Activated CD4-positive, CD25-positive, alpha-beta regulatory T cell treated with anti-CD3 and anti-CD28 coated beads, Interleukin-2, amount 50 U/mL, for 72 hours (primary cell): ENCODE data around the gene KCNT1.

Experiments
- DNase-seq: peaks from one replicate; pipeline ENCODE4 v3.0.0; 2021

KCNT1 gene

DNA sequence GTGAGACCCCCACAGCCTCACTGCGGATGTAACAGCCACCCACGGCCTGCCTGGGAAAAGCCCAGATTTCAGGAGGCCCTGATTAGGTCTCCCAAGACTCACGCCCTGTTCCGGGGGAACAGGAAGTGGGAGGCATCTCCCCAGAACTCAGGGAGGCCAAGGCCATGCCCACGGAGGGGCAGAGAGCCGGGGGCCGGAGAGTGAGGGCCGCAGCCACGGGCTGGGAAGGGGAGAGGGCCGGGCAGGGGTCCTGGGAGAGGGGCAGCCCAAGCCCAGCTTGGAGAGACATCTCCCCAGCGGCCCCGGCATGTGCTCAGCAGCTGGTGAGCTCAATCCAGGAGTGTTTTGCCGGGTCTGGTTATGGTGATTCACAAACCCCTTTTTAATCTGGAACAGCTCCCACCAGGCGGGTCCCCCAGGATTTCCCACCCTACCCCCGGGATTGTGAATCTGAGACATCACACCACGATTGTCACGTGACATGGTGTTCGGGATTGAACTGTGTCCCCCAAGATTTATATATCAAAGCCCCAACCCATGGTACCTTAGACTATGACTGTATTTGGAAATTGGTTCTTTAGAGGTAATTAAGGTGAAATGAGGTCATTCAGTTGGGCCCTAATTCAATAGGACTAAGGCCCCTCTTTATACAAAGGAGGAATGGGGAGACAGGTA is 26.6 kb downstream of the KCNT1 start:
- DNase-seq = no peak

DNA sequence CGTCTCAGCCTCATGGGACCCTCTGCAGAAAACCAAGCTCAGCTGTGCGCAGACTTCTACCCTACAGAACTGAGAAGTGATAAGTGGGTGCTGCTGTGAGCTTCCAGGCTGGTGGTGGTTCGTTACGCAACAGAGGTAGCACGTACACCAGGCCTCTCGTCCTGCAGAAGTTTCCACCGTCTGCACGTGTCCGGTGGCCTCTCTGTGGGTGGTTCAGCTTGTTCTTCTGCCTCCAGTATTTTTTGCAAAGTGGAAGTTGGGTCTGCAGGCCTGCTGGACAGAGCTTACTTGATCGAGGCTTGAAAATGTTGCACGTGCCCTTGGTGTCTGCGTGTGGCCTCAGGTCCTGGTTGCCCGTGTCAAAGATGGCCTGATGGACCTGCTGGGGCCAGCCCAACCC is 27.5 kb downstream of the KCNT1 start:
- DNase-seq = no peak

DNA sequence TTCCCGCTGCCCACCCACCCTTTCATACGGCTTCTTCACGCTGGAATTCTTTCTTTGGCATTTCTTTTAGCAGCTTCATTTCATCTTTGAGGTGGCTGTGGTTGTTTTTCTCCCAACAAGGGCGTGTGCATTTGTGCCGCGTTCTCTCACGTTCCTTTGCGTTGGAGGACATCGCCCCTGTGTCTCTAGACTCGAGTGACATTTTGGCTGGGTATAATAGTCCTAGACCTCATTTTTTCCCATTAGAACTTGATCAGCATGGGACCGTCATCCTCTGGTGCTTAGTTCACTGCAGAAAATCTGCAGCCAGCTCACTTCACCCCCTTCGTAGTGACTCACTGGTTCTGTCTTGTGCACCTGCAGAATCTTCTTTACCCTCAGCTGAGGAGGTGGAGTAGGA is 29.5 kb downstream of the KCNT1 start:
- no peak for DNase-seq

DNA sequence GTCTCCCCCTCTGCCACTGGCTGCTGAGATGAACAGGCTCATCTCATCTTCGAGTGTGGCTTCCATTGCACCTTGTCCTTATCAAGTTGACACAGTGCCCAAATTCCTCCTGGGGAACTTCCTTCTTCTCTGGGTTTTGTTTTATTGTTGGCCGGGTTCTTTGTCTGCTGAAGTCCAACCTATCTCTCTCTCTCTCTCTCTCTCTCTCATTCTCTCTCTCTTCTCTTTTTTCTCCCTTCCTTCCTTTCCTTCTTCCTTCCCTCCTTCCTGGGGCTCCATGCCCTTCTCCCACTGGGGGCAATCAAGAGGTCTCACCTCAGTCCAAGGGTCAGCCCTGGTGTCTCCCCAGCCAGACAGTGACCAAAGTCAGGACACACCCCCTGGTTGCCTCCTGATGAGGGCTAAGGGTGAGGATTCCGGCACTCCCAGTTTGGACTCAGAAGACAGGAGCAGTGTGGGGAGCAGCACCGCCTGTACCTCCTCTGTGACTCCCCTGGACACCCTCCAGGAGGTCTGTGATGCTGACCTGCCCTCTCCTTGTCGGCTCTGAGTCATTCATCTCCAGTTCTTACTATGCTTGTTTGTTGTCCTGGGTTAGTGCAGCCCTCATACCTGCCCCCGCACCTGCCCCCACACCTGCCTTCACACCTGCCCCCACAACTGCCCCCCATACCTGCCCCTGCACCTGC is 30.7 kb downstream of the KCNT1 start:
- DNase-seq = no peak

DNA sequence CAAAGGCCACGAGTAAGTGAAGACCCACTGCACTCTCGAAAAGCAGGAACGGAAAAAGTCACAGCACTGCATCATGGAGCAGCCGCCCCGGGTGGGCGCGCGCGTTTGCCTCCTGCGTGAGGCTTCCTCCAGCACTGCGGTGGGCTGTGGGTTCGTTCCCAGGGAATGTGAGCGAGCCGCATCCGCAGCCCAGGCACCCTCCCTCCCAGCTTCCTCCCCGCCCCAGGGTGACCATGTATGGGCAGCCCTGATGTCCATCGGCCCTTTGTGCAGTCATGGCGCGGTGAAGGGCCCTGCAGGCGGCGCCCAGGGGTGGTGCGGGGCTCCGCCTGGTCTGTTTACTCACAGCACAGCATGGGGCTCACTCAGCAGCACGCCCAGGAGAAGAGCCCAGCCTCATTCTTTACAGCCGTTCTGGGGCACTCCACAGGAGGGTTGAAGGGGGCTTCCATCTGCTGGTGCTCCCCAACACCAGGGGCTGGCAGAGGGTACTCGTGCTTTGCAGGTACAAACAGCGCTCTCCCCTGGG is 32.7 kb downstream of the KCNT1 start:
- no peak for DNase-seq

DNA sequence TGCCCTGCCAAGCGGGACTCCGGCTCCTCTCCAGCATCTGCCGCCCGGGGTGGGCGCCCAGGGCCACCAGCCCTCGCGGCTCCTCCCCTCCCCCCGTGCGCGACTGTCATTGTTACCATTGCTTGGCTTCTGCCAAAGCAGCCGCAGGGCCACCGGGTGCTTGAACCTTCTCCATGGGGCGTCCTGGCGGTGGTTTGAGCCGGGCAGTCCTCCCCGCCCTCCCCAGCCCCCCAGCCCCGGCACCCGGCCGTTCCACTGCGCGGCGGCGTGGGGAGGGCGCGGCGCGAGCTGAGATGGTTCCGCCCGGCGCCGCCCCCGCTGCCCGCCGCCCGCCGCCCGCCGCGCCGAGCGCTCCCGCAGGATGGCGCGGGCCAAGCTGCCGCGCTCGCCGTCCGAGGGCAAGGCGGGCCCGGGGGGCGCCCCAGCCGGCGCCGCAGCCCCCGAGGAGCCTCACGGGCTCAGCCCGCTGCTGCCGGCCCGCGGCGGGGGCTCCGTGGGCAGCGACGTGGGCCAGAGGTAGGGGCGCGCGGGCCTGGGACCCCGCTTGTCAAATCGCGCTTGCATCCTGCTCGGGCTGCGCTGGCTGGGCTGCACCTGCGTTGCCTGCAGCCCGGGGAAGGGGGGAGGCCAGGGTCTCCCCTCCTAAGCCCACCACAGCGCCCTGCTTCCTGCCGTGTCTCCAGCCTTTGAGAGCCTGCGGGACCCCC is 34.4 kb downstream of the KCNT1 start:
- no peak for DNase-seq

DNA sequence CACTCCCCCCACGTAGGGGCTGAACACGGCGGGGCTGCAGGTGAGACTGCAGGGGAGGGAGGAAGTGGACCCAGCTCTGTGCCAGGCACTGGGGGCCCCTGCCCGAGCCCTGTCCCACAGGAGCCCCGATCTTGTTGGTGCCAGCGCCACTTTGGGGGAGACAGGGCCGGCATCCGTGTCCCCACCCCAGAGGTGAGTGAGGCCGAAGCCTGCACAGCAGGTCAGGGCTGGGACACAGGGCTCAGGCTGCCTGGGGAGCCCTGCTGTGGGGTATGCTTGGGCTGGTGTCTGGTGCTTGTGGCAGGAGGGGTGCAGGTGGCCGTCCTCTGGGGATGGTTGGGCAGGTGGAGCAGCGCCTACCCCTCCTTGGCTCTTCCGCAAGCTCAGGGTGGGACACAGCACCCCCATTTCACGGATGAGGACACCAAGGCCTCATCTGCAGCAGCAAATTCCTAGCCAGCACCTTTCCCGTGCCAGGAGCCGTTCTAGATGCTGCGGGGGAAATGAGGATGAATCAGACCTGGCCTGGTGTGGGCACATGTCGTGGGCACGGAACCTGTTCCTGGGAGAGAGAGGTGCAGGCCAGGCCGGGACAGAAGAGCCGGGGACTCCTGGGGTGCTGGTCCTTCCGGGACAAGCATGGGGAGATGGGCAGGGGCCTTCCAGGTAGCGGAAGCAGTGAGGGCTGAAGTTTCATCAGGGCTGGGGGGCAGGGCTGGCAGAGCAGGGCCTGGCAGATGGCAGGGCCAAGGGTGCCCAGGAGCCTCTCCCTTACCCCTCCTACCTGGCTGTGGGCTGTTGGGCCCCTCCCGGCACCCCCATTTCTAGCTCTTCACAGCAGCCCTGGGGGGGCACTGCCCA is 35.2 kb downstream of the KCNT1 start:
- DNase-seq = no peak

DNA sequence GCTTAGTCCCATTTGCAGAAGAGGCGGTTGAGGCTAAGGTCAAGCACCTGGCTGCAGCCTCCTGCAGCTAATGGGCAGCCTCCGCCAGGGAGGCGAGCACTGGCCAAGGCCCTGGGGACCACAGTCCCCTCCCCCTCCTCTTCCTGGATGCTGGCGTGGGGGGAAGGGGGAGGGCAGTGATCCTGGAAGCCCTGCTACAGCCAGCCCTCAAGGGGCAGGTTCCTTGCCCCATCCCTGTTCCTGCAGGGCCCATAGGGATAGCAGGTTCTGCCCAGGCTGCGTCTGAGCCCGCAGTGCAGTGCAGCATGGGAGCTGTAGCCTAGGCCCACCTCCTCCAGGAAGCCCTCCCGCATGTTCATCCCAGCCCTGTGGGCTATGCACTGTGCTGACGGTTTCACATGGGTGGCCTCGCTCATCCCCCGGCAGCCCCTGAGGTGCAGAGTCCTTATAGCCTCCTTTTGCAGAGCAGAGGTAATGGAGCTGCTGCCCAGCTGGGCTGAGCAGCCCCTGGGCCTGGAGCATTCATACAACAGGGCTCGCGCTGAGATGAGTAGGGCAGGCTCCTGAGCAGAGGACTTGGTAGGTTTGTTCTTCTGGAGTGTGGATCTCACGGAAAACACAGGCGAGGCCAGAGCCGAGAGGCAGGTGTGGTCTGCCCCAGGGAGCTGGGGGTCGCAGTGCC is 36.0 kb downstream of the KCNT1 start:
- no peak for DNase-seq

DNA sequence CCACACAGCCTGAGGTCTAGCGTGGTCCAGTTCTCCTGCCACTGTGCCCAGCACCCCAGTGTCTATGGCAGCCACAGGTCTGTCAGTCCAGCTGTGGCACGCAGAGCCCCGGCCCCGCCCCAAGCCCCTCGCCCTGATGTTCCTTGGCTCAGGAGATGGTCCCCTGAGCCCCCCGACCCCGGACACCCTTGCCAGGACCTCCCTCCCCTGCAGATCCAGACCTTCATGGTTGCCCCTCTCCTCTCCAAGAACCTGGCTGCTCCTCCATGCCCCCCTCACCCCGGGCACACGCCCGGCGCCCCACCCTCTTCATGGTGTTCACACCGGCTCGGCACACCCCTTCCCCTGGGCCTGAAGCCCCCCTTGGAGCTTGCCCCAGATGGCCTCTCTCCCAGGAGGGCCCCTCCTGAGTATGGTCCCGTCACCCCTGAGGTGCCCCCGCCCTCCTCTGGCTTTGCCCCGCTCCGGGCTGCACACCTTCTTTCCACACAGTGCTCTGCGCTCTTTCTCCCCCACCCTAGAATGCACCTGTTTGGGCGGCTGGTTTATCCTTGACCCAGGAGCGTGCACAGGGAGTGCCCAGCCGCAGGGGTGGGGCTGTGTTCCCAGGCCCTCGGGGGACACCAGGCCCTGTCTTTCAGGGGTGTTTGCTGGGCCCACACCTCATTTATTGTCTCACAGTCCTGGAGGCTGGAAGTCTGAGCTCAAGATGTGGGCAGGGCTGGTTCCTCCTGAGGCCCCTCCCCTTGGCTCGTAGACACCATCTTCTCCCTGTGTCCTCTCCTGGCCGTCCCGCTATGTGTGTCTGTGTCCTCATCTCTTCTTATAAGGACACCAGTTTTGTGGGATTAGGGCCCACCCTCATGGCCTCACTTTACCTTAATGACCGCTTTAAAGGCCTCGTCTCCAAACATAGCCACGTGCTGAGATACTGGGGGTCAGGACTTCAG is 37.6 kb downstream of the KCNT1 start:
- no peak for DNase-seq

DNA sequence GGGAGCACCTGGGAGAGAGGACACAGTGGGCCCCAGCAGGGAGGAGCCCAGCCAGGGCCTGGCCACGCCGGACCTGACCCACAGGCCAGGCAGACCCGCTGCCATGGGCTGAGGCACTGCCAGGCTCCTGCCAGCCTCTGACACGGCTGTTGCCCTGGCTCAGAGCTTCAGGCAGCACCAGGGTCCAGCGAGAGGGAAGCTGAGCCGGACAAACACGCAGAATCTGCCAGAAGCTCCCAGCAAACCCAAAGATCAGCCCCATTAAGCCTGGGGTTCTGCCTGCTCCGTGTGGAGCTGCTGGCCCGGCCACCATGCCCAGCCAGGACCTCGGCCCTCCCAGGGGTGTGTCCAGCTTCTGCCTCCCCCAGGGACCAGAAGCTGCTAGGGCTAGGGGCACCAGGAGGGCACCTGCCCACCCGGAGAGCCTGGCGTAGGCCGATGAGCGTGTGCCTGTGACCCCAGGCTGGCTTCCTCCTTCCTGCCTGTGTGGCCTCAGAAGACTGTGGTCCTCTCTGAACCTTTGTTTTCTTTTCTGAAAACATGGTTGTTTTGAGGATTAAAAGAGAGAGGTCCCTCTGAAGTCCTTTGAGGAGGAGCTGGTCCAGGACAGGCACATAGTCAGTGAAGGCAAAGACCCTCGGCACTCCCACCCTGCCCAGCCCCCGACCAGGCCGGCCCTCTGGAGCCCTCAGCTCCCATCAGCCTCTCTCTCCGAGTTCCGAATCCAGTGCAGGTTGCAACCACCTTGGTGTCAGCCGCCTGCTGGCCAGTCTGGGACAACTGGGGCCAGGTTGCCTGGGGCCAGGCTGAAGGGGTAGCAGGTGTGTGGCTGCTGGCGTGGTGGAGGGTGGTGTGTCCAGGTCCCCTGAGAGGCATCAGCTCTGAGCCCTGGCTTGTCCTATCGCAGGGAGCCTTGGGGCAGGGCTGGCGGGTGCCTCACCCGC is 39.6 kb downstream of the KCNT1 start:
- DNase-seq = no peak

DNA sequence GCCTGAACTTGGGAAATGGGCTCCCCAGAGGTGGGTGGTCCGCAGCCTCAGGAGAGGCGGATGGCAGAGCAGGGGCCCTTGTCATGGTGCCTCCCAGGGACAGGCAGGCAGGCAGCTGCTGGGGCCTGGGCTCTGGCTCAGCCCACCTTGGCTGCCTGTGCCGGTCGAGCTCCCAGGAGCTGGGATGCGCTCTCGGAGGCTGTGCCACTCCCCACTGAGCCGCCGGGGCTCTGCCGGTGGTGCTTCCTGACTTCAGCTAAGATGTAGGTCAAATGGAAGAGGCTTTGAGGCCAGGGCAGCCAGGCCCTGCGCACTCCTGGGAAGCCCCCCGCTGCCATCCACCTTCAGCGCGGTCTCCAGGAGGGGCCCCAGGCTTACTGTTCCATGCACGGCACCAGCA is 41.0 kb downstream of the KCNT1 start:
- no peak for DNase-seq

DNA sequence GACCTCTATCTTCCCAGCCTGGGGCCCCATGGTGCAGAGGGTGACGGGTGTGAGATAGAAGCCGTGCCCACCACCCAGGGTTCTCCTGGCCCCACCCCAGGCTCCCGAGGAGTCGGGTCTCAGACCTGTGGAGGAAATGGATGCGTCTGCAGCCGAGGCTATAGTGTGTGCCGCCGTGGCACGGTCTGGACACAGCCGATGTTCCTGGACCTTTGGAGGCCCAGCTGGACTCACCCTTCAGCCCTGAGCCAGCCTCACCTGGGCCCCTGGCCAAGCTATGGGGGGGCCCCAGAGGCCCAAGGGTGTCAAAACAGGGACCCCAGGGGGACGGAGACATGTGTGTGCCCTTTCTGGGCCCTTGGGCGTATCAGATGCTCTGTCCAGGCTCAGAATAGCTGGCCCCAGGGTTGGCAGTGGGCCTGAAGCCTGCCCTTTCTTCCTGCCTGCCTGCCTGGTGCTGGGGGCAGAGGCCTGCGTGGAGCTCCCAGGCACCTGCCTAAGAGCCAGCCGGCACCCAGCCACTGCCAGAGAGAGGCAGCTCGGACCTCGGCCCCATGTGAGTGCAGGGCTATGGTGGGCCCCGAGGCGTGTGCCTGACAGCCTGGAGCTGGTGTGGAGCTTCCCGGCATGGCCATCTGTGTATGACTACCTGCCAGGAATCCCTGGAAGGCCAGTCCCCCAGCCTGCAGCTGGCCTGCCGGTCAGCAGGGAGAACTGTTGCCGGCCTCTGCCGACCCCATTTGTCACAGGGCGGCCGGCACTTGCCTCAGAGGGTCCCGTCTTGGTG is 41.8 kb downstream of the KCNT1 start:
- DNase-seq = no peak

DNA sequence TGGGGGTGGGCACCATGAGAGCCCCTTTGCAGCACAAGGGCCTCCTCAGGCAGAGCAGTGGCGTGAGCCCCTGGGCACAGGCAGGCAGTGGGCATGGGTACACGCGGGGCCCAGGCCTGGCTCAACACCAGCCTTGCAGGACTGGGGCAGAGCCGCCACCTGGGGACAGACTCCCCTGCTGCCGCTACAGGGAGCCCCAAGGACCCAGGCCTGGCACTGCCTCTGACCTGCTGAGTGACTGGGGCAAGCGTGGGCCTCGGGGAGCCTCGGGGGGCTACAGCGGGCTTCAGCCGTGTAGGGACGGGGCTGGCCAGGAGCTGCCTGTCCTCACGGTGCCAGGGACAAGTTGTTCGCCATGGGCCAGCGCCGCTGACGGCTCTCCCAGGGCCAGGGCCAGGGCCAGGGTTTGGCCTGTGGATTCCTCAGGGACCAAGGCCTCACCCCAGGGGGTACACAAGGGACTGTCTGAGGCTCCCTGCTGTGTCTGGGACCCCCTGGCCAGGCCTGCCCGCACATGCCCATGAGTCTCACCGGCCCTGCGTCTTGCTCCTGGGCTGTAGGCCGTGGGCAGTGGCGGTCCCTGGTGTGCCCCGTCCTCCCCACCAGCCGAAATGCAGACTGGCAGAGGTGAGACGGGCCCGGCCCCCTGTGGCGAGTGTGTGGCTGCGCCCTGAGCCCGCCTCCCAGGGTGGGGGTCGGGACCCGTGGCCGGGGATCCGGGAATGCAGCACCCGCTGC is 42.5 kb downstream of the KCNT1 start:
- DNase-seq = no peak

DNA sequence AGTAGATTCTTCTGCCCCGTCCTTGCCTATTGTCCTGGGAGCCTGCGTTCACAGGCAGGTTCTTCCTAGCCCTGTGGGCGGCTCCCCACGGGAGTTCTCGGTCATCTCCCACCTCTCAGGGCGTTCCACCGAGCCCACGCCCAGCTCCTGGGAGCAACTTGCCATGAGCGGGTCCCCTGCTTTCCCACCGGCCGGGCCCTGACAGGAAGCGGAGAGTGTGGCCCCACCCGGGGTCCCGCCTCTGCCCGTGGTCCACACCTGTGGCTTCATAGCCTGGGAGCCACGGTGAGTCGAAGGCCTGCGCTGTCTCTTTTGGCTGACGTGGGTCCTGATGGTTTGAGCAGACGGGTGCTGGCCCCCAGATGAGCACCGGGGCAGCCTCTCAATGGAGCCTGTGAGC is 43.2 kb downstream of the KCNT1 start:
- no peak for DNase-seq

DNA sequence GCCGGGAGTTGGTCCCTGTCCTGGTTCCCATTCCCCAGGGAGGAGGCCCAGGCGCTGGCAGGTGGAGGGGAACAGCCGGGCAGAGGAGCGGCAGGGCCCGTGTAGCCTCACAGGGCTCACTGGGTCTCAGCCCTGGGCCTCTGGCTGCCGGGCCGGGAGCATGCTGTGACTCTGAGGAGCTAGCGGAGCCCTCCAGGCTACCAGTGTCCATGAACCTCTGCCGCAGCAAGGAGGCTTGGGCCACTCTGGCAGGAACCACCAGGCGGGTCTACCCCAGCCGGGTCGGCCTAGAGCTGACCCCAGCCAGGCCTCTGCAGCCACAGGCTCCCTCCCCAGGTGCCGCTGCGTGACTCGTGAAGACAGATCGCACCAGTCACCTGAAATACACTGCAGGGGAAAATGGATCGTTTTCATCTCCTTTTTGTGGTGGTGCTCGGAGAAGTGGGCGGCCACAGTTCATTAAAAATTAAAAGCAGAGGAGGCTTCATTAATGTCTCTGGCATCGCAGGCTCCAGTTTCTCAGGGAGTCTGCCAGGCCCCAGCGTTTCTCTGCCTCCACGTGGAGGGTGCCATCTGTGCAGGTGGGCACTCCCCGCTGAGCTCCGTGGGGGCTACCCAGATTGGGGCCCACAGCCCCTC is 43.8 kb downstream of the KCNT1 start:
- no peak for DNase-seq

DNA sequence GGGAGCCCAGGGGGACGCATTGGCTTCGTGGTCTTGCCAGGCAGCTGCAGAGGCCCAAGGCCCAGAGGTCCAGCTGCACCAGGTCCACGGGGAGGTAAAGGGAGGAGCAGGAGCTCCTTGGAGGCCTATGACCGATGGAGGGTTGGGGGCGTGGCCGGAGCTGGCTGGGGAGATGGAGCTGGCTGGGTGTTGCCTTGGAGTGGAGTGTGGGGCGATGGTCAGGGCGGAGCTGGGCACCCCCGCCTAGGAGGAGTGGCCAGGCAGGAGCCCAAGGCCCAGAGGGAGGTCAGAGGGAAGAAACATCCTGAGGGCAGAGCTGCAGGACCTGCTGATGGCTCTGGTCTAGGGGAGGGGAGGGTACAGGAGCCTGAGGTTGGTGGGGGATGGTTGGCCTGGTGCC is 44.6 kb downstream of the KCNT1 start:
- no peak for DNase-seq

DNA sequence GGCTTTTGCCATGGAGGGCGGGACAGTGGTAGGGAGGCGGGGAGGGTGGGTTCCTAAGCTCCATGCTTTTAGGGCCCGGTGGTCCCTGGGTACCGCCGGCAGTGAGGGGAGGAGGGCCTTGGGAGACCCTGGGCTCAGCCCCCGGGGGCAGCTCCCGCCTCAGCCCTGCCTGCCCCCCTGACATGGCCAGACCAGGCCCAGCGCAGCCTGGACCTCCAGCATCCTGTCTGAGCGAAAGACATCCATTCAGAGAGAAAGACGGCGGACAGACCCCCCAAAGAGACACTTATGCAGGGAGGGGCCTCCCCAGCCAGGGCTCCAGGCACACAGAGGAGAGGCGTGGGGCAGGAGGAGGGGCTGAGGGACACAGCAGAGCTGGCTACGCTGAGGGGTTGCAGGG is 45.3 kb downstream of the KCNT1 start:
- no peak for DNase-seq

DNA sequence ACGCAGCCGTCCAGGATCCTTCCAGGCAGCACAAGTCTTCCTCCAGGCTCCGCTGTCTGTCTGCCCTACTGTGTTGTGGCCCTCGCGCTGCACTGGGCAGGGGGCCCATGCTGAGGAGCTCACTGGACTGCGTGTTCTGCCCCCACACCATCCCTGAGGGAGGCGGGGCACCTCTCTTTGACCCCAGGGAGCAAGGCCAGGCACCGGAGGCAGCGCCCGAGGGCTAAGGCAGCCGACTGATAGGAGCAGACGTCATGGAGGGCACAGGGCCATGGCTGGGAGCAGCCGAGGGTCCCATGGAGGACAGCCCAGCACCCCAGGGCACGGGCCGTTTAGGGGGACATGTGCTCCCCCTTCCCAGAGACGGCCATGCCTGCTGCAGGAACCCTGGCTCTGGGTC is 46.7 kb downstream of the KCNT1 start:
- DNase-seq = no peak
